DMS153 treated with DMSO at 0.1 percent for 48 hours (cell line): Measurements from ENCODE around the gene OPRPN.

Experiments used
- DNase-seq: peaks from one replicate; lab custom pipeline; 2025; ENCODE audit not compliant: unreplicated experiment; lab: John Stamatoyannopoulos, UW

Gene OPRPN, protein sequence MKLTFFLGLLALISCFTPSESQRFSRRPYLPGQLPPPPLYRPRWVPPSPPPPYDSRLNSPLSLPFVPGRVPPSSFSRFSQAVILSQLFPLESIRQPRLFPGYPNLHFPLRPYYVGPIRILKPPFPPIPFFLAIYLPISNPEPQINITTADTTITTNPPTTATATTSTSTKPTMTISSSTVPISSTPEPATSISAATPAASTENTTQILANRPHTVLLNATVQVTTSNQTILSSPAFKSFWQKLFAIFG

DNA sequence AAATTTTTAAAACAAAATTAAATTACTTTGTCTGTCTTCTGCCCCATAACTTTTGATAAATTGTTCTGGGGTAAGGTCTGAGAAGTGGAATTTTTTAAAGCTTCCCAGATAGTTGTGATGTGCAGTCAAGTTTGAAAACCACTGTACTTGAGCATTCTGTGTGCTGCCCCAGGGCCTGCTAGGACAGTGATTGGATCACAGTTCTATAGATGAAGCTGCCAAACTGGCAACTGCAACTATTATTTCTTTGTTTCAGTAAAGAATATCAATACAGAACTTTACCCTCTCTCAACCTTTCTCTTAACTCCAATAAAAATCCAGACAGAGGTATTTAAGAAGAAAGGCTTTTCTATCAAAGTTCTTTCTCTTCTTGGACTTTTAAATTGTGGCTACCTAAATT, at the start of gene OPRPN:
TSS of gene OPRPN (plus strand) at position 361 of the 400 bp plus-strand sequence. CDS start 1,346 bp downstream, outside the sequence.
- no peak for DNase-seq

DNA sequence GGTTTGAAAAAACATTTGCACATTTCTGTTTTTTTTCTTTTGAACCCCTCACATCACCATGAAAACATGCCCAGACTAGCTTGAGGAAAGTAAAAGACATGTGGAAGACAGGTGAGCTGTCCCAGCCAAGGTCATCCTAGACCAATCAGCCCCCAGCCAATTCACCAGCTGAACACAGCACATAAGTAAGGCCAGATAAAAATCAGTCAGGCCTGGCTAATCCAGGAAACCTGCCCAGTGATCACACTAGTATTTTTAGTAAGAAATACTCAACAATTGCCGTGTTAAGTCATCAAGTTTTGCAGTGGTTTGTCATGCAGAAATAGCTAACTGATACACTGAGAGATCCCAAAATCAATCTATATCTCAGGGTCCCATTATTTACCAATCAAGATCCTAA, 41.6 kb upstream of the OPRPN start:
- DNase-seq, result no peak

DNA sequence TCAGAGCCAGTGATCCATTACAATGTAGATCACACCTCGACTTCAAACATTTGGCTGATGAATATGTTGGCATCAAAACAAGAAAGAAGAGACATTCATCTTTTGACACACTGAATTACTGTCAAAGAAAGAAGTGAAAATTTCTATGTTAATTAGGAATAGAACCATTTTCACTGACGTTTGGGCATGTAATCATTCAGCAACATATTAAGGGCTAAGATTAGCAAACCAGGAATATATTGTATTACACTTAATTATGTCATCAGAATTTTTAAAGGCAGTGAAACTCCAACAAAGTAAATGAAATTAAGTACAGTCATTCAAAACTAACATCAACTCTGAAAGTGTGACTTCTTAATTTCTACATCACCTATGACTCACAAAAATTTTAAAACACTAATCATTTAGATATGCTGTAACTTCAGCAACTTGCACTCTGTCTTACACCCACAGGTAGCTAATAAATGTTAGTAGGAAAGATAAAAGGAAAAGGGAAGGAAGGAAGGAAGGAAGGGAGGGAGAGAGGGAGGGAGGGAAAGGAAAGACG, 38.6 kb upstream of the OPRPN start:
- no peak for DNase-seq

DNA sequence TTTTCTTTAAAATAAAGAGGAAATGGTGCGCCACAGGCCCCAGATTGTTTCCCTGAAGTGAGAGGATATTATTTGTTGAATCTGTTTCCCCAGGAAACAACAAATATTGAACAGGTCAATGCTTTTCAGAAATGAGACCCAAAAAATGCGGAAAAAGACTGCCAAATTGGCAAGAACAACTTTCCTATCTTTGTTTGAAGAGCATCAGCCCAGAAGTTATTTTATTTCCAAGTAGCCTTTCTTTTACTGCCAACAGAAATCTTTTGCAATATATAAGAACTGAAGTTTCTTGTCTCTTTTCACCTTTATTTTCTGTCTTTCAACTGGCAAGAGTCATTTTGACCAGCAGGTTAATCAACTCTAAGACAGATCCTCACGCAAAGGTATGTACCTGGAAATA, 37.3 kb upstream of the OPRPN start, which contains the start of gene SMR3A:
TSS of gene SMR3A (plus strand) at position 301 of the 400 bp plus-strand sequence. CDS start 1,356 bp downstream, outside the sequence.
- no peak for DNase-seq

DNA sequence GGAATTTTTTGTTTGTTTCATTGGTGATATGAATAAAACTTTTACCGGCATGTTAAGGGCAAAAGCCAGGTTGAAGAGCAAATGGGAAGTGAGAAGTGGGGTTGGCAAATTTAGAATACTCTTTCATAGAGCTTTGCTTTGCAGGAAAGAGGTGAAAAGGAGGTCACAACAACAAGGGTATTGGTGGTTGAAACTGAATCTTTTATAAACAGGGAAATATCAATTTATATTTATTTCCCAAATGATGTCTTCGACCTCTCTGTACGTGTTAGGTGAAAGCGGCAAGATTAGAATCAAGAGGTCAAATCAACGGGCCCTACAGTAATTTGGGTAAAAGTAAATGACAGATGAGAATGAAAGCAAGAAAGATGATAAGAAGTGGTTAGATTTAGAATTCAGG, 33.7 kb upstream of the OPRPN start:
- no peak for DNase-seq

DNA sequence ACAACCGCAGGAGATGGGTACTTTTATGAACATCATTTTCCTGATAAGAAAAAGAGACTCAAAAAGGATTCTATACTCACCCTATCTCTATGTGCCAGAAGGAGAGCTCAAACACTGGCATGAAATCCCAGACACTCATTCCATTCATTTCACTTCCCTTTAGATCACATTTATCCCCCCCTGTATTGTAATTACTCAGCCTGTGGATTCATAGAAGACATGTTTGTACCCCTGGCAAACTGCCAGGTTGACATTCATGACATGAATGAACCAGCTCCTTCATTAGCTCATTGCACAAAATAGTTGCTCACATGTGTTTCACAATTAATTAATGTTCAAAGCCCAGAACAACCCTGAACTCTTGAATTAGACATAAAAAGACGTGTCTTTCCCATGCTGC, 32.3 kb upstream of the OPRPN start:
- DNase-seq, result peak; percentile 37

DNA sequence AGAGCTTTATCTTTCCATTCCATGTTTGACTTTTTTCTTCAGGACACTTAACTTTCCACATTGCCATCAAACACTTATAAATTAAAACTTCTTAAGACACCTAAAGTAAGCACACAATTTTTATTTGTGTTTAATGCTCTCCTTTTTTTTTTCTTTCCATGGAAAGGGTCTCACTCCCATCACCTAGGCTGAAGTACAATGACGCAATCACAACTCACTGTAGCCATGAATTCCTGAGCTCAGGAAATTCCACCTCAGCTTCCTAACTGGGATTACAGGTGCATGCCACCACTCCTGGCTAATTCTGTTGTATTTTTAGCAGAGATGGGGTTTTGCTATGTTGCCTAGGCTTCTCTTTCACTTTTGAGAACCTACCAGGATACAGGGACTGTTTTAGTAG, 29.9 kb upstream of the OPRPN start:
- DNase-seq, result no peak

DNA sequence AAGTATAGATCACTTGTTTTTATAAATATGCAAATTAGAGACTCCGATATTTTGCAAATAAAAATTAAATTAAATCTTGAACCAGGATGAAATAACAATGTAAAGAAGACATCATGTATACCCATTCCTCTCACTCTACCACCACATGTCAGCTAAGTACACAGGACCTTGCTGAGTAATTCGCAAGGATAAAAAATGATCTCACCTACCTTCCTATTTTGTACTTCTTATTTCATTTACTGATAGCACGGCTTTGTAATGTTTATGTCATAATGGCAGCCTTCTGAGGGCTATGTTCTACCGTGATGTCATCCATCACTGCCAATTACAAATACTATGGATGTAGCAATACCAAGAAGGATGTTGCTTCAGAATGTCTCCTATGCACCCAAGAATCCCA, 25.8 kb upstream of the OPRPN start:
- DNase-seq, result no peak

DNA sequence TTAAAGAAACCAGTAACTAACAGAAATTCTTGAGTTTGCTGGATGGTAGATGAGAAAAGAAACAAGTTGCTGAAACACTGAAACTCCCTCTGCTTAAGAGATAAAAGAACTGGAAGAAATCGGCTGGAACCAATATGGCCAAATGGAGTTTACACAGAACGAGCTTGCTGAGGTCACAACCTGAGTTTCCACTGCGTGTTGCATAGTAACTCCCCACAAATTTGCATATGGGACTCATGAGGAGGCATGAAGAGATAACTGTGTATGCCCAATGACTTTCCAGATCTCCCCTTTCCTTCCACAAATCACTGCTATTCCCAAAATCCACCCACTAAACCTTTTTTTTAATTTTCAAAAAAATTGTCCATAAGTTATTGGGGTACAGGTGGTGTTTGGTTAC, 25.0 kb upstream of the OPRPN start:
- no peak for DNase-seq

DNA sequence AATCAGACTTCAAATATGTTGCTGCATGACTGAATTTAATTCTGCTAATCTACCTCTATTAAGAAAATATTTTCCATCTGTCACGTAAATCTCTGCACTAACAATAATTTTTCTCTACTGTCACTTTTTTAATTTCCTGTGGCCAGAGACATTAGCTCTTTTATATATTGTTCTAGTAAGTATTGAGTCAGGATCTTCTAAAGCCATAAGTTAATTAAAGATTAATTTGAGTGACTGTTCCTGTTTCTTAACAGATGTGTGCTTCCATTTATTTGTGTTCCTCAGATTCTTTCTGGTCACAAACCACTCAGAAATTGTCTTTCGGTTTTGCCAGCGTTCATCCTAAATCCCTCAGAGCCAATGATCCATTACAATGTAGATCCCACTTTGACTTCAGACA, 17.2 kb upstream of the OPRPN start:
- no peak for DNase-seq

DNA sequence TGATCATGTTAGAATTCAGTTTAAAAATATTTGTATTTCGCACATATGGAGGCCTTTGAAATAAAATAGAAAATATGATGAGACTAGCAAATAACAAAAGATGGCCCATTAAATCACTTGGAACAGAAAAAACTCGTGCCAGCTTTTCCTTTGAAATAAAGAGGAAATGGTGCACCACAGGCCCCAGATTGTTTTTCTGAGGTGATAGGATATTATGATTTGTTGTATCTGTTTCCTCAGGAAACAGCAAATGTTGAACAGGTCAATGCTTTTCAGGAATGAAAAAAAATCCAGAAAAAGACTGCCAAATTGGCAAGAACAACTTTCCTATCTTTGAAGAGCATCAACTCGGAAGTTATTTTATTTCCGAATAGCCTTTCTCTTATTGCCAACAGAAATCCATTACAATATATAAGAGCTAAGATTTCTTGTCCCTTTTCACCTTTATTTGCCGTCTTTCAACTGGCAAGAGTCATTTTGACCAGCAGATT, 15.0 kb upstream of the OPRPN start, which contains the start of gene SMR3B:
TSS of gene SMR3B (plus strand) at position 441 of the 491 bp plus-strand sequence. CDS start 1,380 bp downstream, outside the sequence.
- DNase-seq, result no peak

DNA sequence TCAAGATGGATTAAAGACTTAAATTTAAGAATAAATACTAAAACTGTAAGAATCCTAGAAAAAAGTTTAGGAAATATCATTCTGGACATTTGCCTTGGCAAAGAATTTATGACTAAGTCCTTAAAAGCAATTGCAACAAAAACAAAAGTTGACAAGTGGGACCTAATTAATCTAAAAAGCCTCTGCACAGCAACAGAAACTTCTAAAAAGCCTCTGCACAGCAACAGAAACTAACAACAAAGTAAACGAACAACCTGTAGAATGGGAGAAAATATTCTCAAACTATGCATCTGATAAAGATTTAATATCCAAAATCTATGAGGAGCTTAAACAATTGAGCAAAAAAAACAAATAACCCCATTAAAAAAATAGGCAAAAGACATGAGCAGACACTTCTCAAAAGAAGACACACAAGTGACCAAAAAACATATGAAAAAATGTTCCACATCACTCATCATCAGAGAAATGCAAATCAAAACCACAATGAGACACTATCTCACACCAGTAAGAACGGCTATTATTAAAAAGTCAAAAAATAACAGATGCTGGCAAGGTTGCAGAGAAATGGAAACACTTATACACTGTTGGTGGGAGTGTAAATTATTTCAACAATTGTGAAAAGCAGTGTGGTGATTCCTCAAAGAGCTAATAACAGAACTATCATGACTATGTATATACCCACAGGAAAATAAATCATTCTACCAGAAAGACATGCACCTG, 5.5 kb upstream of the OPRPN start:
- no peak for DNase-seq

DNA sequence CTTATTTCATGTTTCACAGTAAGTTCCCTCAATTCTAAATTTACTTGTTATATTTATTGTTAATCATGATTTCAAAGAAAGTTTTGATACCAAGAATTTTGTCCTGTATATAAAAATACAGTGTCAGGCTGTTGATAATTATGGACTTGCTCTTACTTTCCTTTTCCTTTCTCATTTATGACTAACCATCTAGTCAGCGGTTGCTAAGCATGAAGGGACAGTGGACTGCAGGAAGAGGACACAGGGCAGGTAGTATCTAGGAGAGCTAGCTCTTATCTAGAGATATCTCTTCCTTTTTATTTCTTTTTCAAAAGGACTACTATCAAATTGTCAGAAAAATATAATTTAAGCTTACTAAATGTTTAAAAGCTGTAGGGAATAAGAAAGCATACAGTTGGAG, 1.6 kb downstream of the OPRPN start:
- no peak for DNase-seq

DNA sequence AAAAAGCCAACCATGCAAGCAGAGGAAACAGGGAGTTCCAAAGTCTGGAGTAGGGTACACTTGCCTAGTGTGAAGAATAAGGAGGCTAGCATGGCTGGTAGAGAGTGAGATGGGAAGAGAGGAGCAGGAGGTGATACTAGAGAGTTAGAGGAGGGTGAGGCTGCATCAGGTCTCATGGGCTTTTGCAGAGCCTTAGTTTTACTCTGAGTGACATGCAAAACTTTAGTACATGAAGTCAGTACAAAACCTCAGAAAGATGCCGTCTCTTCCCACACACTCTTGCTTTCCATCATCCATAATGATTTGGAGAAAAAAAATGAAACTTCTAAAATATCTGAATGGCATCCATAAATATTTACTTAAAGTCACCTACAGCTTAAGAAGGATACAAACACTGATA, 5.0 kb downstream of the OPRPN start:
- no peak for DNase-seq

DNA sequence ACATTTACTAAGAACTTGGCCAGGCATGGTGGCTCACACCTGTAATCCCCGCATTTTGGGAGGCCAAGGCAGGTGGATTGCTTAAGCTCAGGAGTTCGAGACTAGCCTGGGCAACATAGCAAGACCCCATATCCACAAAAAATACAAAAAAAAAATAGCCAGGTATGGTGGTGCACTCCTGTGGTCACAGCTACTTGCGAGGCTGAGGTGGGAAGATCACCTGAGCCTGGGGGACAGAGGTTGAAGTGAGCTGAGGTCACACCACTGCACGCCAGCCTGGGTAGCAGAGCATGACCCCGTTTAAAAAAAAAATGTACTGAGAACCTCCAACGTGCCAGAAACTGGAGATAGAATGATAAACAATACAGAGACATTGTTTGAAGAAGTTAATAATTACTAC, 8.0 kb downstream of the OPRPN start:
- DNase-seq, result no peak

DNA sequence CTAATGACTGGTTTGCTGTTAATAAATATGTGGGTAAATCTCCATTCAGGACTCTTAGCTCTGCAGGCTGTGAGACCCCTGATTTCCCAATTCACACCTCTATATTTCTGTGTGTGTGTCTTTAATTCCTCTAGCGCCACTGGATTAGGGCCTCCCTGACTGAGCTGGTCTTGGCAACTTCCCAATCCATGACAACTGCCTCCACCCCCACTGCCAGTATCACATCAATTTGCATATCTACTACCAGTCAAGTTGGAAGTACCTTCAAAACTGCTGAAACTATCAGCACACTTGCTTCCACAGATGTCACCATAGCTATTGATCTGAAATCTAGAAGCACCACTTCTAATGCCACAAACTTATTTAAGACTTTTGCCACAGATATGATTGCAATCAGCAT, 27.6 kb downstream of the OPRPN start:
- DNase-seq, result no peak

DNA sequence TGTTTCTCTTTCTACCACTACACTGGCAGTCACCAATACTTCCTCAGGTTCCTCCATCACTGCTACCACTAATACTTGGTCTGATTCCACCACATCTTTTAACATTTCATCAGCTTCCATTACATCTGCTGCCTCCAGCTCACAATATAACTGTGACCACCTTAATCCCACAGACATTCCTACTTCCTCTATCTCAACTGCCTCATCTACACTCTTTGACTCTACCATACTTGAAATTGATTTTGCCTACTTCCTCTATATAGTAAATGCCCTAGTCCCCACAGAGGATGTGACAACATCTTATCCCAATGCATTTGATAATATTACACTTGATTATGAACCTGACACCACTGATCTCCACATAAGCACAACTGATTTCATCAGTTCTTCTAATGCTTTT, 29.0 kb downstream of the OPRPN start:
- DNase-seq, result no peak

DNA sequence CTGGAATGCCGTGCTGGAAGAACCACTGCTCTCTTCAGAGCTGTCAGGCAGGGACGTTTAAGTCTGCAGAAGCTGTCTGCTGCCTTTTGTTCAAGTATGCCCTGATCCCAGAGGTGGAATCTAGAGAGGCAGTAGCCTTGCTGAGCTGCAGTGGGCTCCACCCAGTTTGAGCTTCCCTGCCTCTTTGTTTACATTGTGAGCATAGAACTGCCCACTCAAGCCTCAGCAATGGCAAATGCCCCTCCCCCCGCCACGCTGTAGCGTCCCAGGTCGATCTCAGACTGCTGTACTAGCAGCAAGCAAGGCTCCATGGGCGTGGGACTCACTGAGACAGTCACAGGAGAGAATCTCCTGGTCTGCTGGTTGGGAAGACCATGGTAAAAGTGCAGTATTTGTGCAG, 39.5 kb downstream of the OPRPN start:
- no peak for DNase-seq

DNA sequence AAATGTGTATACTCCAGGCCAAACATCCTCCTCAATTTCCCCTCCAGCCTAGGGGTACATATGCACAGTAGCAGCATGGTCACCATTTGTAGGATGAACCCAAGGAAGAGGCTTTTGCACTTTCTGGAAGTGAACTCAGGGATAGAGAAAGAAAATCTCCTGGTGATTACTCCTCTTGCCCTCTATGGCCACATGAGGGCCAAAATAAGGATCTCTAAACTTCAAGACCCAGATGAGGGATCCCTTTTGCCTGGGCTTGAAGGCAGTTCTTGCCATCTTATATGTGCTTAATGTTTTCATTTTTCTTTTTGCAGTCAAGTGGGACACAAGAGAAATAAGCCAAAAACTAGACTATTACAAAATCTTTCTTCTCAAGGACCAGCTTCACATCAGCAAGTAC, 44.7 kb downstream of the OPRPN start:
- DNase-seq, result no peak

DNA sequence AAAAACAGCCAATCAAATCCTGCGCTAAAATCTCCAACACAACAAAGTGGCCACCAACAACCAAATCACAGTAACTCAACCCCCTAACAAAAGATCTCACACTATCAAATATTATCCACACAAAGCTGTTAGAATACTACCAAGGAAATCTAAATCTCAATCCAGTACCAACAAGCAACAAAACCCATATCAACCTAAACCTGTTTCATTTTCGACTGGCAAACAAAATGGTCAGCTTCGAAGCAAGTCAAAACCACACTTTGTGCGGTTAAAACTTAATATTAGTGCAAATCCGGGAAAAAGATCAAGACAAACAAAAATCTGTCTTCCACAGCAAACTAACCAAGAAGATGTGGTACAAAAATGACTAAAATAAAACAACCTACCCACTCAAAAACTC, 45.6 kb downstream of the OPRPN start:
- DNase-seq, result no peak

DNA sequence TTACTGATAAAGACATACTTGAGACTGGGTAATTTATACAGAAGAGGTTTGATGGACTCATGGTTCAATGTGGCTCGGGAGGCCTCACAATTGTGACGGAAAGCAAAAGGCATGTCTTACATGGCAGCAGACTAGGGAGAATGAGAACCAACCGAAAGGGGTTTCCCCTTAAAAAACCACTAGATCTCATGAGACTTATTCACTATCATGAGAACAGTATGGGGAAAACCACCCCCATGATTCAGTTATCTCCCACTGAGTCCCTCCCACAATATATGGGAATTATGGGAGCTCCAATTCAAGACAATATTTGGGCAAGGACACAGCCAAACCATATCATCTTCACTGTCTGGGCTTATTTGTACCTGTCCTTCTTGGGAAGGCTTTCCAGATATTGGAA, 51.5 kb downstream of the OPRPN start:
- DNase-seq, result no peak

DNA sequence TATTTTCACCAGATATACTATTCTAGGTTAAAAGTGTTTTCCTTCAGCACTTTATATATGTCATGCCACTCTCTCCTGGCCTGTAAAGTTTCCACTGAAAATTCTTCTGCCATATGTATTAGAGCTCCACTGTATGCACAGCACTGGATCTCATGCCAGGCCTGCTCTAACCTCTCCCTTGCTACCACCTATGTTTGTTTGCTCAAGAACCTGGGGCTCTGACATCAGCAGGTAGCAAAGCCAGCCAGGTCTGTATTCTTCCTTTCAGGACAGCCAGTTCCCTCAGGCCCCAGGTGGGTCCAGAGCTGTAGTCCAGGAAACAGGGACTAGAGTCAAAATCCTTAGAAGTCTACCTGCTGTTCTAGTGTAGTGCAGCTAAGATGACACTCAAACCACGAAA, 55.2 kb downstream of the OPRPN start:
- DNase-seq, result no peak
